HG03571 (cell line): ENCODE measurements around the gene LRRC28.

Source experiments
- ATAC-seq: cut with Tn5 transposase; IDR thresholded peaks from one replicate; pipeline ENCODE4 v1.9.1; 2021; ENCODE audit not compliant: unreplicated experiment

The LRRC28 gene

DNA sequence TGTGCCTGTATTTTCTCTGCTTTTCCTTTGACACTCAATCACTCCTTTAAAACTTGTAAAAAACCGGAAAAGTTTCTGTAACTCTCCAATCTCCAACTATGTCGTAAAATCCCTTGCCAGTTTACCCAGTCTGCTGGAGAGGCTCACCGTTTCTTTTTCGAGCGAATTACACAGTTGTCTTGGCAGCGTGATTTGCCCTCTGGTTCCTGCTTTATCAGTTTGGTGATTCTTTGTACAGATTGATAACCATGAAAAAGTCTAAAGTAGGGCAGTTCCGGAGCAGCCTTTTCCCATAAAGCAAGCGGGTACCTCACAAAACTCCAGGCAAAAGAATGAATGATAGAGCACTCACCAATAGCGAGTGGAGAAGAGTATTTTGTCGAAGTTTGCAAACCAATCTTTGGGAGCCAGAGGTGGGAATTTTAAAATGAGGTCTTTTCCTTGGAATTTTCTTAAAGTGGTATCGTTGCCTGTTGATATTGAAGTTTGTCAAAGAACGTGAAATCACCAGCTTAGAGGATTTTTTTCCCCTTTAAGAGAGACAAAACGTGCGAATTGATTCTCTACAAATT, 1.9 kb upstream of the LRRC28 start, which contains the start of gene TTC23:
Gene TTC23, minus strand, starts transcription at position 312 of the 572 bp plus-strand sequence. CDS start 20,869 bp downstream, outside the sequence.
- no peak for ATAC-seq

DNA sequence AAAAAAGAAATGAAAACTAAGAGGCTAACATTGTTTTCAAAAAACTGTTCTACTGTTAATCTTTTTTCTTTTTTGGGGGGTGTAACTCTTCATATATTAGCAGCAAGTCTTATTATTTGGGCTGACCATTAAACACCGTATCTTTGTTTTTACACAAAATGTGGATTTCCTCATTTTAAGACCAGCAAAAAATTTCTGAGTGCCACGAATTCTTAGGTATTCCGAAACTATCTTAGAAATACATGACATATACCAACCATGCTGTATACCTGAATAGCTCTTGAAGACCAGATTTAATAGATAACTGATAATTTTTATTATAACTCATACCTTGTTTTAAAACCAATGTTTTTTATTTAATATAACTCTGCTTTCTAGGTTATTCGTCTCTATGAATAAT, 1.3 kb upstream of the LRRC28 start:
- ATAC-seq: no peak

DNA sequence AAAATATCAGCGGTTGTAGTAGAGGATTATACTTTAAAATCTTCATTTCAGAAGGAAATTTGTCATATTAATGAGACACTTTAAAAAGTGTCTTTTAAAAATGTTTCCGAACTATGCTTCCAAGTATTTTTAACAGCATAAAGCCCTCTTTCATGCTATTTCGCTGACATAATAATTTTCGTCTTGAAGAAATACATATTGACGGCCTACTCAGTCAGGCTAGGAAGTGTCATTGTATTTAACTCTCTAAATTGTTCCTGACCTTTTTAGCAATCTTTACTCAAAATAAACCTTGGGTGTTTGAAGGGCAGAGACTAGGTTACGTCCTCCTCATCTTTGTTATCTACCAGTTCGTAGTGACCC, 806 bp upstream of the LRRC28 start:
- ATAC-seq: no peak

DNA sequence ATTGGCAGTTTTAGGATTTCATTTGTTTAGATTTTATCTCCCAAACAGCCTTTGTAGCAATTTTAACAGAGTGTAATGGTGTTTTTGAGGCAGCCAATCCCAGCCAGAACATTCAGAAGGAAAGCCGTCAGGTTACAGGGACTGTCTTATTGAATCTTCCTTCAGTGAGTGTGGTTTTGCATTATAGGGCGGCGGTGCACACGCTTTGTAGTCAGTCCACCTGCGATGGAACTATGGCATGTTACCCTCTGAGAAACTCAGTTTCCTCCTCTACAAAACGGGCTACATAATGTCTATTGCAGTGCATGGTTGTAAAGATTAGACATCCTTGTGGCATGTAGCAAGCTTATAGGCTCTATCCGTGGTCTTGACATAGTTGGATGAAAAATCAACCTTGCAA, 1.0 kb downstream of the LRRC28 start:
- ATAC-seq: no peak

DNA sequence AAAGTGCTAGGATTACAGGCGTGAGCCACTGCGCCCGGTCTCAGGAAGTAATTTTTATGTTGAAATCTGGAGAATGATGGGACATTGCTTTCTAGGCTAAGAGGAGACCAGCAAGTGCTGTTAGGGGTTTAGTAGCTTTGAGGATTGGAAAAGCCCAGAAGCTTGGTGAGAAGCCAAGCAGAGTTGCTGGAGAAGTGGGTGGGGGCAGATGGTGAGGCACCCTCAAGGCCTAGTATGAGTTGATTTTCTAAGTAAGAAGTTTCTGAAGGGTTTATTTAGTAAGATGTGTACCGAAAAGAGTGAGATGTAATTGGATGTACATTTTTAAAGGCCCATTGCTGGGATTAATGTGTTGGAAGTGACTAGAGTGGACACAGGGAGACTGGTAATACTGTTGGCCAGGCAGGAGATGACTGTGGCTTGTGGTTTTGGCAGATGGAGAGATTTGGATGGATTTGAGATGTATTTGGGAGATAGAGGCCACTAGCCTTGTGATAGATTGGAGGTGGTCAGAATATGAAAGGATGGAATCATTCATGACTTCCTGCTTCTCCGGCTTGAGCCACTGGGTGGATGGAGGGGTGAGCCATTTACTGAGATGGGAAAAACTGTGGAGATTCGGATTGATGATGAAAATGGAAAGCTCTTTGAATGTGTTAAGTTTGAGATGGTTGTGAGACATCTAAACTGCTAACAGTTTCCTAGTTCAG, 2.3 kb downstream of the LRRC28 start:
- ATAC-seq: no peak

DNA sequence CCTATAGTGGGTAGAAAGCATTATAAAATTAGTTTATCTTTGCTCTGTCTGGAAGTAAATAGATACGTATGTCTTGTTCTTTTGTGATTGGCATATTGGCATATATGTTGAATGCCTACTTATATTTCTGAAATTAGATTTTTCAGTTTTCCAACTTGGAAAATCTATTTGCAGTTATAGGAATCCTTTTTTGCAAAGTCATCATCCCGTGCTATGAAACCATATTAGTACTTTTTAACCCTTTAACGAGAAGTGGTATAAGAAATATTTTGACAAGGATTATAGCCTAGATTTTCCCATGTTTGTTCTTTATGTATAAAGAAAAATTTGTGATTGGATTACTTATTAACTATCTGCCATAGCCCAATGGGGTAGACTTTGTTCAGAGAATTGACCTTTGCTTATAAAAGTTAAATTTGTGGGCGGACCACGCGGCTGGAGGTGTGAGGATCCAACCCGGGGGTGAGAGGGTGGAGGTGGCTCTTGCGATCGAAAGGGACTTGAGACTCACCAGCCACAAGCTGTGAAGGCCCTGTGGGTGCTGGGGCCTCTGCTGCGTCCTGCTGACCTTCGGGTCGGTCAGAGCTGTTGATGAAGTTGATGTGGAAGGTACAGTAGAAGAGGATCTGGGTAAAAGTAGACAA, 5.9 kb downstream of the LRRC28 start:
- ATAC-seq: no peak

DNA sequence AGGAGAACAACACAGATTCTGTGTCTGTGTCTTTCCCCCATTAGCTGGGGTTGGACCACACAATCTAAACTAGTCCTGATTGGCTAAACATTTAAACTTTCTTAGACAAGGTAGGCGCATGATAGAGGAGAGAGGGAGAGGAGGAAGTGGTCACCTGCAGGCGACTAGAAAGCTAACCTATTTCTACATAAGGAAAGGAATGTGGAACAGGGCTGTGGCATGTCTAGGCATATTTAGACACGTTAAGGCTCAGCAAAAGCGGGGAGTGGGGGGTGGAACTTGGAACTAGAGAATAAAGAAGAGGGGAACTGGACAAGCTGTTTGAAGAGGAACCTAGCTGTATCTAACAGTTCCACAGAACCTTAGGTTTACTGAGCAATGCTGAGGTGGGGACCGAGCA, 12.8 kb downstream of the LRRC28 start:
- no peak for ATAC-seq

DNA sequence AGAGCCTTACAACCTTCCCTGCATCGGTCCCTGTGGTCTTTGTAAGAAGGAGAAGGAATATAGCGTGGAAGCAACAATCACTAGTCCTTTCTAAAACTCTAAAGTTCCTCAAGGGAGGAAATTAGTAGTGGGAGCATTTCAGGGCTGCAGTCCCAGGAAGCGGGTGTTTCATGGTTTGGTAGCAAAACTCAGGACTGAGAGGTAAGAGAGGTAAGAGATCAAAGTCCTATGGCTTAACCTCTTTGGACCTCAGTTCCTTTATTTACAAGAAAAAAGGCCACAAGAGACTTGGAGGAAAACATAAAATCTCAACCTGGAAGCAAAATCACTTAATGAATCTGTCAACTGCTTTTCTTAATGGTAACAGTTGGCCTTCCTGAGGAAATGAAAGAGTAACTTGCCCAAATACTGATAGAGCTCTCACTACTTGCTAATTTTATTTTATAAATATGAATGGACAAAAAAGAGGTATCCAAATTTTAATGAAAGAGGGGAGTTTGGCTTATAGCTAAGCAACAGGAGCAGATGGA, 14.3 kb downstream of the LRRC28 start:
- ATAC-seq: no peak

DNA sequence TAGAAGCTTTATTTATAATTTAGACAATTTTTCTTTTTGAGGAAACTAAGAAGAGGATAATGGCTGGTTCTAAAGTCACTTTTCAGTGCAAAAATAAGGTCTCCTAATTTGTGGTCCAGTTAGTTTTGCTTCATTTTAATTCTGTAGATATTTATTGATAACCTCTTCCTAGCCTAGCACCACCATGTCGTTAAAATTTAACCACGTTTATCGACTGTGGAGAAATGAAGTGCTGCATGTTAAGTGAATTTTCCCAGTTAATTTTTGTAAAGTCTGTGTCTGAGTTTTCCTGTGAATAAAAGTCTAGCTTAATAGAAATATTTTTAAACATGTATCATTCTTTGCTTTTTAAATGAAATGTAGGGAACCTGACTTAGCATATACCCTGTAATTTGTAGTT, 16.7 kb downstream of the LRRC28 start:
- no peak for ATAC-seq

DNA sequence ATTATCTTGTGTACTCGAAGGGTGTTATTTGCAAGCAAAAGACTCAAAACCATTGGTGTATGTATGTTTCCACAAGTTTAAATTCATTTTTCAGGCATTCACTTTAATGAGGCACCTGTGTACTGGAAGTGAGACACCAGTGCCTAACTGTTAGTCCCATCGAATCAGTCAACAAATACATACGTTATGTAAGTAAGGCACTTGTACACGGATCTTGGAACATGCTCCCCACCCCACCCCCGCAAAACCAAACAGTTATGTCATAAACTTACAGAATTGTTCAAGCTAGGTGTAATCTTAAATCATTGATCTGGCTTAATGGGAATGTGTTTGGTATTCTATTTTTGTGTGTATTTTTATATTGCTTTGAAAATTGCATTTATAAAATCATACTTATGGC, 17.1 kb downstream of the LRRC28 start:
- no peak for ATAC-seq

DNA sequence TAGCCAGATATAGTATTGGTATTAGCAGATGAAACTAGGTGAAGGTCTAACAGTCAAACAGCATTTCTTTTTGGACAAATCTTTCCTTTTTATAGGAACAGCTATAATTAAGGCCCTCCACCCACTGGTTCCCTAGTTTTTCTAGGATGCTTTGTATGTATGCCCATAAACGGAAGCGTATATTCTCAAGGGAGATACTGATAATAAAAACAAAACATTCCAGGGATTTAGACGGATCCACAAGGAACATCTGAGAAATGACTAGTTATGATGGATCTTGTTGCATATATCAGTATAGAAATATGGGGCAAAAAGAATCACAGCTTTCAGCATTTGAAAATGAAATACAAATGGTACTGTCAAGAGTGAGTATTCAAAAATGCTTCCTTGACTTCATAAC, 22.5 kb downstream of the LRRC28 start:
- ATAC-seq: no peak

DNA sequence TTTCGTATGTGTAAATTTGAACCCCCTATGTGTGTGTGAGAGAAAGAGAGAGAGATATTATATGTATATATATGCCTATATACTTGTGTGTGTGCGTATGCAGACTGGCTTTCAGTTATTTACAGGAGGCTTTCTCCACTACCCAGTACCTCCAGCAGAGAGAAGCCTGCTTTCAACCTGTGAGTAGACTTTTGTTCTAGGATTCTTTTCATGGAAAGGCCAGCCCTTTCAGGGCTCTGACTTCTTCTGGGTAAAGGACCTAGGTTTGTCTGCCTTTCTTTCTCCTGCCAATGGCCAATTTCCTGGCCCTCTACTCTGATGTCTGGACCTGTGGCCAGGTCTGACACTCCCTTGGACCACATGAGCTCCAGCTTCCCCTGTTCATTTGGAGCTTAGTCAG, 23.8 kb downstream of the LRRC28 start:
- ATAC-seq: no peak

DNA sequence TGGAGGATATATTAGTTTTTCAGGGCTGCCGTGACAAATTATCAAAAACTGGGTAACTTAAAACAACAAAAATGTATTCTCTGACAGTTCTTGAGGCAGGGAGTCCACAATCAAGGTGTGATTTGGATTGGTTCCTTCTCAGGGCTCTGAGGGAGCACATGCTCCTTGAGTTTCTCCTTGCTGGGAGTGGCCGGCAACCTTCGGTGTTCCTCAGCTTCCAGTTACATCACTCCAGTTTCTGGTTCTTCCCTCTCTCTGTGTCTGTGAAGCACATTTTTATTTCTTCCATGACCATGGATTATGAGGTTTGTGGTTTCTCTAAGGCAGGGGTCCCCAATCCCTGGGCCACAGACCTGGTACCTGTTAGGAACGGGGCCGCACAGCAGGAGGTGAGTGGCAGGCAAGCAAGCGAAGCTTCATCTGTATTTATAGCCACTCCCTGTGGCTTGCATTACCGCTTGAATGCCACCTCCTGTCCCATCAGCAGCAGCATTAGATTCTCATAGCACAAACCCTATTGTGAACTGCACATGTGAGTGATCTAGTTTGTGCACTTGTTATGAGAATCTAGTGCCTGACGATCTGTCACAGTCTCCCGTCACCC, 24.3 kb downstream of the LRRC28 start:
- ATAC-seq: no peak

DNA sequence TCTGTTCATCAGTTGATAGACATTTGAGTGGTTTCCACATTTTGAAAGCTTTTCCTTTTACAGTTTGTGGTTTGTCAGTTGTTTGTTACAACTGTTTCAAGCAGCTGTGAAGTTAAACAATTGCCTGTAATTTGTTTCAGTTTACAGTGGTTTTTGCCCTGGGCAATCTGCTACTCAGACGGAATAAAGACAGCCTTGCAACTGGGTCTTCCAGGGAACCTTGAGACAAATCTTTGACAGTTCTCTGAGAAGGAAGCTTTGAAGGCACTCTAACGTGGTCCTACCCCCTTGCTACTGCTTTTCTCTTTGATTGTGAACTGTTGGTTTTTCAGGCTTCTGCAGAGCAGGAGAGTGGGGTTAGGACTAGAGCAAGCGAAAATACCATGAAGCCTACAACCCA, 28.0 kb downstream of the LRRC28 start:
- no peak for ATAC-seq

DNA sequence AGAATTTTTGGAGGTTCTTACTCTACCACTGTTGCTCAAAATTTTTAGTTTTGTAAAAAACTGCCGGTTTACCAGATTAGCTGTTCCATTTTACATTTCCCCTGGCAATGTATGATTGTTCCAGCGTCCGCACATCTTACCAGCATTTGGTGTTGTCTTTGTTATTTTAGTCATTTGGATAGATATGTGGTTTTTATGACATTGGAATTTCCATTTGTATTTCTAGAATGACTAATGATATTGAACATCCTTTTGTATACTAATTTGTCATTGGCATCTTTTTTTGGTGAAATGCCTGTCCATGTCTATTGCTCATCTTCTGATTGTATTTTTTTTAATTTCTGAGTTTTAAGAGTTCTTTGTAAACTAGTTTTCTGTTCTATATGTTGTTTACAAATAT, 28.5 kb downstream of the LRRC28 start:
- no peak for ATAC-seq

DNA sequence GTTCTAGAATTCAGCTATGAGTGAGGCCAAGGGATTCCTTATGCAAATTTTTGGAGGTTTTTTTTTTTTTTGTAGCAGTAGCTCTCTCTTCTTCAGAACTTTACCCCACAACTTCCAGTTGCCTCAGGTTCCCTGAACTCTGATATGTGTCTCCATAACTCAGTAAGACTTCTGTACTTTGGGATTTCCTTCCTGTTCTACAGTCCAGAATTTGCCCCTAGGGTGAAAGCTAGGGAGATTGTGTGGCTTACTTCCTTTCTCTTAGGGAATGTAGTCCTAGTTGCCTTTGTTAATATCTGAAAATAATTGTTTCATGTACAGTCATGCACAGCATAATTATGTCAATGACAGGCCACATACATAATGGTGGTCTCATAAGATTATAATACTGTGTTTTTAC, 30.8 kb downstream of the LRRC28 start:
- ATAC-seq: no peak

DNA sequence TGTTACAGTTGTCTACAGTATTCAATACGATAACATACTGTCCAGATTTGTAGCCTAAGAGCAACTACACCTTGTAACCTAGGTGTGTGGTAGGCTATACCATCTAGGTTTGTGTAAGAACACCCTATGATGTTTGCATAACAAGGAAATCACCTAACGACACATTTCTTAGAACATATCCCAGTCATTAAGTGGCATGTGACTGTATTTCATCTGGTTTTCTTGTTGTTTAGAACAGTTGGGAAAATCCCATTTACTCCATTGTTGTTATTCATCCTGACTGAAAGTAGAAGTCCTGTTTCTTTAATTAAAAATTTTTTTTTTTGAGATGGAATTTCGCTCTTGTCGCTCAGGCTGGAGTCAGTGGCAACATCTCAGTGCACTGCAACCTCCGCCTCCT, 31.3 kb downstream of the LRRC28 start:
- no peak for ATAC-seq

DNA sequence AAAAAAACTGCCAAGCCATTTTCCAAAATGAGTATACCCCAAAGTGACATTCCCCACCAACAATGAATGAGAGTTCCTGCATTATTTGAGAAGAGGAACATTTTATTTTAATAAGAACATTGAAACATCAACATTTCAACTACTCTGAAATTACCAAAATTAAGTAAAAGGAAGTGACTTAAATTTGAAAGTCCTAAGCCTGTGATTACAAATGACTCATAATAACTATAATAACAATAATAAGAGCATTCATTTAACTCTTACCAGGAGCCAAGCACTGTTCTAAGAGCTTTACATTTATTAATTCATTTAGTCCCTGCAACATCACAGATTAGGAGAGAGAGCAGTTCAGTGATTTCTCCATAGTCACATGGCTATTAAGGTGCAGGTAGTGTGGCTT, 32.4 kb downstream of the LRRC28 start:
- ATAC-seq: no peak

DNA sequence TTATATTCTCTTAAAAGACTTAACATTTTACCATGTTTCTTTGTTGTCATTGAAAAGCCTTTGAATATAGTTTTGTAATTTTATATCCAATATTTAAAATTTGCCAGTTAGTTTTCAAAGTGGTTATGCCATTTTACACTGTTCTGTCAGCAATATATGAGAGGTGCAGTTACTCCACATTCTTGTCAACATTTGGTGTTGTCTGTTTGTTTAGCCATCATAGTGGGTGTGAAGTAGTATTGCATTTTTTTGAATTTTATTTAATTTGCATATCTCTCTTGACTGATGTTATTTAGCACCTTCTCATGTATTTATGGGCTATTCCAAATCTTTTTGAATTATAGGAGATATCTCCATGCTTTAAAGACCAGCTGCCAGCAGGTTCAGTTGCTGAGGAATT, 40.4 kb downstream of the LRRC28 start:
- ATAC-seq: no peak

DNA sequence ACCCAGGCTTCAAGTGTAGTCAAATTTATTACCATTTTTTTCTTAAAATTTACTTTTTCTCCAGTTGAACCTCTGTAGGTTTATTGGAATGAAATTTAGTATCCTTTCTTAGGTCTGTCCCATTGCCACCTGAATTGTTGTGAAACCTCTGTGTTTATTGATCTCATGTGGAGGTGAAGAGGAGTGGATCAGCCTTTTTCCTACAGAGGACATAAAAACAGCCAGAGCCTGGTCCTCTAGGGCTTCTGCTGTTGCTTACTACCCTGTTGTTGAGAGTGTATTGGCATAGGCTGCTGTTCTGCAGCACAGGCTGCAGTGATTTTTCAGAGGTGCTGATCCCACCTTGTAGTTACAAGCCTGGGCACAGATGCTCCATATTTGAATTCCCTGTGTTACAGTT, 44.6 kb downstream of the LRRC28 start:
- no peak for ATAC-seq

DNA sequence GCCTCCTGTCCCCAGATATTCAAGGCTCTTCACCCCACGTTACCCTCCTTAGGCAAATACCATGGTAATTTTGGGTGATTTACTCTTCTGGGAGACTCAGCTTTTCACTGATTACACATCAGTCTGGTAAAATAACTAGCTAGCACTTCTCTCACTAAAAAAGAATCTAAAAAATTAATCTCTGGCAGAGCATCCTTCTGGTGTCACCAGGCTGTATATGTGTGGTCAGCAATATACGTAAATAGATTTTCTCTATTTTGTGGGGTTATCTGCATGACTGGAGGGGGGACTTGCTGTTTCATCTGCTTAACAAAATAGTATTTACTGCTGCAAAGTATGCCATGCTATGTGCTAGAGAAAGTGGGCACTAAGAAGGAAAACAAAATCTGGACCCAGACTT, 45.1 kb downstream of the LRRC28 start:
- ATAC-seq: no peak

DNA sequence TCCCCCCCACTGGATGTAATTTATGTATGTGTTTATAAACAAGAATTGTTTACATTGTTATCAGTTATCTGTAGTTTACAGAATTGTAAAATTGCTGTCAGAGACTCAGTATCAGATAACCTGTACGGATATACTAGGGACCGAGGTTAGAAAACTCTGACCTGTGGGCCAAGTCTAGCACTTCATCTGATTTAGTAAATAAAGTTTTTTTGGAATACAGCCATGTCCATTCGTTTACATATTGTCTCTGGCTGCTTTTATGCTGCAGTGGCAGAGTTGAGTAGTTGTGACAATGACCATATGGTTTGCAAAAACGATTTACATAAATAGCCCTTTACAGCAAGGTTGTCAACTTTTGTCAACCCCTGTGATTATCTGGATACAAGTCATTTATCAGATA, 52.6 kb downstream of the LRRC28 start:
- ATAC-seq: no peak
